ENCODE data around the gene GCKR. TPM values are rescaled to one million over a fixed set of nuclear protein-coding genes. Genes with fewer than 3 reads are reported as not detected.

Gene GCKR
- total RNA-seq, 1 experiment from 2014 or later: 0.11 TPM

DNA sequence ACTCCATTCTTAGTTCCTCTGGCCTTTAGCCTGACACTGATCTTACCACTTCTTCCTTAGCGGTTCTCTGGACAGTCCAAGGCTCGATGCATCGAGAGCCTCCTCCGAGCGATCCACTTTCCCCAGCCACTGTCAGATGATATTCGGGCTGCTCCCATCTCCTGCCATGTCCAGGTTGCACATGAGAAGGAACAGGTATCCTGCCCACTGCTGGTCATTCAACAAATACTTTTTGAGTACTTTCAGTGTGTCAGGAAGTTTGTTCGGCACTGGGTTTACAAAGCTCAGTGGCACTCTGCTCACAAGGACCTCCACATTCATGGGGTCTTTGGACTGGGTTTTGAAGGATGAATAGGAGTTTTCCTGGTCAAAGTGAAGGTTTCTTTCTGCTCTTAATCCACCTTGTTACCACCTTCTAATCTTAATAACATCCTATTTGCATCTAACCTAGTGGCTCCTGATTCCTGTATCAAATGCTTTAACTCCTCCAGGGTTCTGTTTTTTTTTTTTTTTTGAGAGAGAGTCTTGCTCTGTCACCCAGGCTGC, 25.8 kb downstream of the GCKR start:
- no peak overlapping the region for H2BK20ac ChIP-seq (ENCODE audit: low read depth, low read length, poor library complexity, severe bottlenecking)
- no peak overlapping the region for H3K4ac ChIP-seq (ENCODE audit: low read depth, low read length)
- H3K4me3 Mint-ChIP-seq: no peak overlapping the region
- no peak overlapping the region for H3K56ac ChIP-seq (ENCODE audit: insufficient read length, low read depth, low read length)
- H3K27me3 ChIP-seq (ENCODE audit: insufficient read depth, low read length): no peaks in the 10 kb centered on the region
- no peak overlapping the region for H4K8ac ChIP-seq (replicated peaks; ENCODE audit: insufficient read length, low read depth, low read length)
- H3K27ac ChIP-seq (ENCODE audit: insufficient read length, low read depth, low read length): no peak overlapping the region
- H4K91ac ChIP-seq (ENCODE audit: insufficient read length, low read depth, low read length): no peak overlapping the region
- no peaks in the 10 kb centered on the region for H3K23me2 ChIP-seq (ENCODE audit: insufficient read length, low read depth, low read length, poor library complexity, severe bottlenecking)
- no peak overlapping the region for H4K5ac ChIP-seq (ENCODE audit: insufficient read length, low read depth, low read length)
- no peak overlapping the region for H2AFZ ChIP-seq (ENCODE audit: low read length)
- no peak overlapping the region for H2BK15ac ChIP-seq (ENCODE audit: low read depth, low read length)
- H3K4me1 Mint-ChIP-seq: 0 out of 4 replicates have a peak, but pooled peaks cover 0 to 2% of the 10 kb centered on the region in 2 experiments
- H3K18ac ChIP-seq (ENCODE audit: insufficient read length, low read depth, low read length): no peak overlapping the region
- no peak overlapping the region for H2BK5ac ChIP-seq (ENCODE audit: insufficient read length, low read length)
- no peaks in the 10 kb centered on the region for H4K20me1 ChIP-seq (ENCODE audit: control insufficient read depth, insufficient read depth, insufficient read length)
- no peaks in the 10 kb centered on the region for H3K79me1 ChIP-seq (ENCODE audit: insufficient read depth, low read depth, low read length, poor library complexity, severe bottlenecking)
- H3K14ac ChIP-seq (ENCODE audit: insufficient read depth, low read length): no peak overlapping the region
- no peak overlapping the region for H2BK12ac ChIP-seq (ENCODE audit: insufficient read length, low read depth, low read length)
- no peak overlapping the region for H2BK120ac ChIP-seq (ENCODE audit: low read depth, low read length, poor library complexity, severe bottlenecking)
- no peak overlapping the region for H3K27ac Mint-ChIP-seq
- H3K9me3 ChIP-seq (ENCODE audit: control insufficient read depth, low read depth, low read length): no peaks in the 10 kb centered on the region
- H3T11ph ChIP-seq (ENCODE audit: low read length): no peak overlapping the region
- H3K4me2 ChIP-seq (ENCODE audit: insufficient read depth, insufficient read length, low read length): no peak overlapping the region
- peaks cover 9% of the 10 kb centered on the region for H3K27me3 Mint-ChIP-seq (ENCODE audit: low read depth)
- H2AK5ac ChIP-seq (ENCODE audit: insufficient read length, low read length): no peak overlapping the region
- no peaks in the 10 kb centered on the region for H3K36me3 Mint-ChIP-seq (ENCODE audit: insufficient read depth in 1 of 3, low read depth in 3 of 3)
- H3K9ac ChIP-seq (ENCODE audit: extremely low read depth, insufficient read length, low read length): no peak overlapping the region
- no peak; the same call in 2 of the 3 replicates for TF ChIP-seq CTCF (conservative IDR thresholded peaks at IDR 0.05)
- H3K79me2 ChIP-seq (ENCODE audit: insufficient read depth, low read length): no peaks in the 10 kb centered on the region
- DNase-seq: no peak
- H3K4me1 ChIP-seq (ENCODE audit: insufficient read depth, low read length): no peaks in the 10 kb centered on the region
- H3K9me3 Mint-ChIP-seq: no peaks in the 10 kb centered on the region
- H3K23ac ChIP-seq (ENCODE audit: insufficient read length, low read depth, low read length): no peak overlapping the region
- no CpG with 5 or more reads among the region's 7 CpGs for WGBS (ENCODE audit: extremely low coverage, insufficient read length, low lambda C conversion rate)

All from H9 (cell line).